Tibial nerve (tissue), 3 donors: ENCODE data around the gene ZBTB7C.

Experiments used
- POLR2A ChIP-seq, 2 donors: fragments of 450-650 bp; IDR thresholded peaks; one replicate each; pipeline ENCODE4 v1.6.1; 2017; ENCODE audit warnings: antibody characterized with exemption in 2 of 2, mild to moderate bottlenecking in 2 of 2, moderate library complexity in 2 of 2
- TF ChIP-seq, protein P1 (sequence below), 5 experiments: fragments of 200-600 bp in 3 of 5; fragments of 450-650 bp in 2 of 5; sonication (generic) in 3 of 5; IDR thresholded peaks; one replicate each; pipeline ENCODE4 v1.5.1; 2016 to 2019; ENCODE audit warnings: antibody characterized with exemption in 5 of 5, mild to moderate bottlenecking in 3 of 5, moderate library complexity in 2 of 5

DNA sequence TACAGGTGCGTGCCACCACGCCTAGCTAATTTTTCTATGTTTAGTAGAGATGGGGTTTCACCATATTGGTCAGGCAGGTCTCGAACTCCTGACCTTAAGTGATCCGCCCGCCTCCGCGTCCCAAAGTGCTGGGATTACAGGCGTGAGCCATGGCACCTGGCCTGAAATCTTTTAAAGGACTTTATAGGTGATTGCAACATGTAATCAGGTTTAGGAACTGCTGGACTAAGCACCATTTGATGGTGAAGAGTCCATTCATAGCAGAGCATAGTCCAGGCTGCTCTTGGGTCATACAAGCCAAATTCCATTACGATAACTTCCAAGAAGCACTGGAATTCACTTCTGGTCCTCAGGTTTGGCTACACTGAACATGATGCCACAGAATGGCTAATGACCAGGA is 278.1 kb downstream of the ZBTB7C start:
- TF ChIP-seq, protein P1, sequence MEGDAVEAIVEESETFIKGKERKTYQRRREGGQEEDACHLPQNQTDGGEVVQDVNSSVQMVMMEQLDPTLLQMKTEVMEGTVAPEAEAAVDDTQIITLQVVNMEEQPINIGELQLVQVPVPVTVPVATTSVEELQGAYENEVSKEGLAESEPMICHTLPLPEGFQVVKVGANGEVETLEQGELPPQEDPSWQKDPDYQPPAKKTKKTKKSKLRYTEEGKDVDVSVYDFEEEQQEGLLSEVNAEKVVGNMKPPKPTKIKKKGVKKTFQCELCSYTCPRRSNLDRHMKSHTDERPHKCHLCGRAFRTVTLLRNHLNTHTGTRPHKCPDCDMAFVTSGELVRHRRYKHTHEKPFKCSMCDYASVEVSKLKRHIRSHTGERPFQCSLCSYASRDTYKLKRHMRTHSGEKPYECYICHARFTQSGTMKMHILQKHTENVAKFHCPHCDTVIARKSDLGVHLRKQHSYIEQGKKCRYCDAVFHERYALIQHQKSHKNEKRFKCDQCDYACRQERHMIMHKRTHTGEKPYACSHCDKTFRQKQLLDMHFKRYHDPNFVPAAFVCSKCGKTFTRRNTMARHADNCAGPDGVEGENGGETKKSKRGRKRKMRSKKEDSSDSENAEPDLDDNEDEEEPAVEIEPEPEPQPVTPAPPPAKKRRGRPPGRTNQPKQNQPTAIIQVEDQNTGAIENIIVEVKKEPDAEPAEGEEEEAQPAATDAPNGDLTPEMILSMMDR (IDR thresholded peaks at IDR 0.05) = no peak
- no peak for TF ChIP-seq POLR2A (IDR thresholded peaks at IDR 0.05)
